GM12865 (cell line): ENCODE data around the gene SBNO2.

Experiments
- DNase-seq: peaks from one replicate; pipeline ENCODE4 v3.0.0; 2010; ENCODE audit warnings: low read depth
- H3K4me3 ChIP-seq: 2 replicates; pipeline ENCODE4 v1.5.1; 2011; ENCODE audit warnings: mild to moderate bottlenecking, low read depth, low read length, control low read depth
- TF ChIP-seq, protein P1 (sequence below): IDR thresholded peaks from 2 replicates; pipeline ENCODE4 v1.5.1; 2011; ENCODE audit warnings: low read length, control low read depth, low read depth, inconsistent platforms; ENCODE audit not compliant: insufficient read depth; ENCODE audit errors: missing control alignments

The SBNO2 gene

DNA sequence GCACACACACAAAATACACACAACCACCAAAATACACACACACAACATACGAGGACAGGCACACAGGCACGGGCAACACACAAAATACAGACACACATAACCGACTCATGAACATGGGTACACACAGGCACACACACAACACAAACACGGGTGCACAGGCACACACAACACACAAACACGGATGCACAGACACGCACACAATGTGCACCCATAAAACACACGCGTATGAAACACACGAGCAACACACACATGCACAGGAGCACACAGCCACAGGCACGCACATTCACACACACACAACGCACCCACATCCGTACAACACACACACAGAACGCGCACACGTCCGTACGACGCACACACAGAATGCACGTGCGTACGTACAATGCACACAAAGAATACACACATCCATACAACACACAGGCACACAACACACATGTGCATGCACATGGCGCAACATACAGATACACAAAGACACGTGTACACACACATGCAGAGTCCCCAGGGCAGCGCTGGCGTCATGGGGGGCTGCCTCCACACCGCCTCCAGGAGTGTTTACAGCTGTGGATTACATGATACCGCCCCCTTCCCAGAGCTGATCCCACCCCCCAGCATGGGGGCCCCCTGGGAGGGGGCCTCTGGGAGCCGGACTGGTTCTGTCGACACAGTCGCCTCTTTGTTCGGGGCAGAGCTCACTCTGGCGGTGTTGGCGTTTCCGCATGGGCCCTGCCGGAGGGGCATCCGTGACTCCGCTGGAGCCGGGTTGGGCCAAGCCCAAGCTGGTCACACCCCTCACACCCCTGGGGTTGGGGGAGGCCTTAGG, 2.9 kb downstream of the SBNO2 start:
- TF ChIP-seq, protein P1, sequence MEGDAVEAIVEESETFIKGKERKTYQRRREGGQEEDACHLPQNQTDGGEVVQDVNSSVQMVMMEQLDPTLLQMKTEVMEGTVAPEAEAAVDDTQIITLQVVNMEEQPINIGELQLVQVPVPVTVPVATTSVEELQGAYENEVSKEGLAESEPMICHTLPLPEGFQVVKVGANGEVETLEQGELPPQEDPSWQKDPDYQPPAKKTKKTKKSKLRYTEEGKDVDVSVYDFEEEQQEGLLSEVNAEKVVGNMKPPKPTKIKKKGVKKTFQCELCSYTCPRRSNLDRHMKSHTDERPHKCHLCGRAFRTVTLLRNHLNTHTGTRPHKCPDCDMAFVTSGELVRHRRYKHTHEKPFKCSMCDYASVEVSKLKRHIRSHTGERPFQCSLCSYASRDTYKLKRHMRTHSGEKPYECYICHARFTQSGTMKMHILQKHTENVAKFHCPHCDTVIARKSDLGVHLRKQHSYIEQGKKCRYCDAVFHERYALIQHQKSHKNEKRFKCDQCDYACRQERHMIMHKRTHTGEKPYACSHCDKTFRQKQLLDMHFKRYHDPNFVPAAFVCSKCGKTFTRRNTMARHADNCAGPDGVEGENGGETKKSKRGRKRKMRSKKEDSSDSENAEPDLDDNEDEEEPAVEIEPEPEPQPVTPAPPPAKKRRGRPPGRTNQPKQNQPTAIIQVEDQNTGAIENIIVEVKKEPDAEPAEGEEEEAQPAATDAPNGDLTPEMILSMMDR, result no peak
- no peak overlapping the region for H3K4me3 ChIP-seq
- no peak for DNase-seq

GRCh38 chr19:1169921-1170885, 3.9 kb downstream of the SBNO2 start:
- TF ChIP-seq, protein P1, result no peak
- no peak overlapping the region for H3K4me3 ChIP-seq
- no peak for DNase-seq

DNA sequence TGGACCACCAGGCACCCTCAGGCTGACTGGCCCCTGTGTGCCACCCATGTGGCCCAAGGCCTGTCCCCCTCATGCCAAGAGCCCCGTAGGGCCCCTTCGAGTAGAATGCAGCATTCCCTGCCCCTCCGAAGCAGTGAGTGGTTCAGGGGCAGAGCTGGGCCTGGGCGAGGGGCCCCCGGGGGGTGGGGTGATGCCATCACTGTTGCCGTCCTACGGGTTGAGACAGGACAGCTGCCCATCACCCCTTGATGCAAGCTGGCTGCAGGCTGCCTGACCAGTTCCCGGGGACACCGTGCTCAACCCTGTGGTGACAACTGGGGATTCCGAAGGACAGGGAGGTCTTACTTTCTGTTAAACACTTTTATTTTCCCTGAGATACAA, 4.7 kb downstream of the SBNO2 start:
- H3K4me3 ChIP-seq, result no peak overlapping the region
- TF ChIP-seq, protein P1, result no peak
- DNase-seq, result no peak

- no peak overlapping the region for H3K4me3 ChIP-seq
- no peak for DNase-seq
- TF ChIP-seq, protein P1, result no peak
Observed at GRCh38 chr19:1168572-1169410, 5.3 kb downstream of the SBNO2 start.

DNA sequence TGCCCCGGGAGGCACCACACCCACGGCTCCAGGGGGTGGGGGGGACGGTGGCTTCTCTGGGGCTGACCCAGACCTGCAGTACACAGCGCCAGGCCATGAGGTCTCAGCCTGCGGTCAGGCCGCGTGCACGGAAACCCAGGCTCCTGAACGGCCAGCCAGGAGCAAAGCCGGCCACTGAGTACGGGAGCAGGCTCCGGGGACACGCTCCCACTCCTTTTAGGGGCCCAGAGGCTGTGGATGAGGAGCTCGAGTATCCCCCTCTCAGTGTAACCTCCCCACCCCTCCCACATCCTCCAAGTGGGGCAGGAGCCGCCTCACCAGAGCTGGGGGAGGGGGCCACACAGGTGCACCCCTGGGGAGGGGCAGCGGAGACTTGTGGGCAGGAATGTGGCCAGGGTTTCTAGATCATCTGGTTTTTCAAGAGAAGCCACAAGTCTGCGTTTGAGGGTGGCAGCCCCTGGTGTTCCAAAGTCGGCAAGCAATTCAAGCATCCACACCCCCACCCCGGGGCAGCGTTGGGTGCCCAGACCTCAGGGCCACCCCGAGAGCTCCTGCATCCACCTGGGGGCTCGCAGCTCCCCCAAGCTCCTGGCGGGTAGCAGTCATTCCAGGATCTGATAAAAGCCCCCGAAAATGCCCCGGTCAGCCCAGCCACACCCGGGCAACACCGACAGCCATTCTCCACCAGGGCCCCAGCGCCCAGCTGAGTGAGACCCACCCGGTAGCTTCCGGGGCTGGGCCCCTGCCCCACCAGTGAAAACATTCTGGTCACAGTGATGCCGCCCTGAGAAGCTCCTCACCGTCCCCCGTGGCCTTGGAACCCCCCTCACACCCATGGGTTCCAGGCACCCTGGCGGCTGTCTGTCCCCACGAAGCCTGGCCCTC, 6.1 kb downstream of the SBNO2 start:
- TF ChIP-seq, protein P1, result no peak
- no peak for DNase-seq
- H3K4me3 ChIP-seq, result no peak overlapping the region
